Left kidney (tissue), 2 donors: ENCODE data around the gene VPS36. TPM values are rescaled to one million over a fixed set of nuclear protein-coding genes. Genes with fewer than 3 reads are reported as not detected.
"Not testable (repeated sequence)": the region's sequence is repeated elsewhere in the genome, so short reads cannot be mapped to it uniquely, and the experiment has no call there.

Experiments used
- DNase-seq: peaks from one replicate; pipeline ENCODE4 v3.0.0-alpha.2; 2013
- polyA plus RNA-seq: library from polyadenylated mRNA; unstranded; fragments of 120-200 nt; gene quantifications from one replicate; pipeline ENCODE4 v1.2.1, GENCODE V29; 2013; ENCODE audit not compliant: insufficient read length

The VPS36 gene
- polyA plus RNA-seq, 1 donor = 70.7 TPM

- DNase-seq = no peak
Observed at GRCh38 chr13:52385870-52386269, 64.6 kb downstream of the VPS36 start.

- DNase-seq = no peak
Observed at GRCh38 chr13:52383366-52383765, 67.1 kb downstream of the VPS36 start.

GRCh38 chr13:52378312-52378711, 72.1 kb downstream of the VPS36 start:
- no peak for DNase-seq

- no peak for DNase-seq
Observed at GRCh38 chr13:52377898-52378297, 72.5 kb downstream of the VPS36 start.

- DNase-seq = no peak
Observed at GRCh38 chr13:52374873-52375411, 75.5 kb downstream of the VPS36 start.

GRCh38 chr13:52374389-52374788, 76.0 kb downstream of the VPS36 start:
- DNase-seq = no peak

- not testable (repeated sequence) for DNase-seq
Observed at GRCh38 chr13:52373277-52373676, 77.2 kb downstream of the VPS36 start.

- DNase-seq = no peak
Observed at GRCh38 chr13:52371736-52372247, 78.6 kb downstream of the VPS36 start.

- no peak for DNase-seq
Observed at GRCh38 chr13:52366291-52366690, 84.1 kb downstream of the VPS36 start.

Other genes with a start within 250 kb of the VPS36 start
- gene THSD1, start 44.5 kb downstream of the VPS36 start, polyA plus RNA-seq = 6.0 TPM
- 98.3 TPM for gene CKAP2, start 4.8 kb upstream of the VPS36 start, polyA plus RNA-seq
- 34.7 TPM for gene HNRNPA1L2, start 191.8 kb upstream of the VPS36 start, polyA plus RNA-seq
- gene SUGT1, start 202.2 kb upstream of the VPS36 start, polyA plus RNA-seq = 58.7 TPM